ENCODE data around the gene RIOK3. TPM values are rescaled to one million over a fixed set of nuclear protein-coding genes. Genes with fewer than 3 reads are reported as not detected.

Gene RIOK3
- total RNA-seq, 1 experiment from 2014 or later, result 19.4 TPM

DNA sequence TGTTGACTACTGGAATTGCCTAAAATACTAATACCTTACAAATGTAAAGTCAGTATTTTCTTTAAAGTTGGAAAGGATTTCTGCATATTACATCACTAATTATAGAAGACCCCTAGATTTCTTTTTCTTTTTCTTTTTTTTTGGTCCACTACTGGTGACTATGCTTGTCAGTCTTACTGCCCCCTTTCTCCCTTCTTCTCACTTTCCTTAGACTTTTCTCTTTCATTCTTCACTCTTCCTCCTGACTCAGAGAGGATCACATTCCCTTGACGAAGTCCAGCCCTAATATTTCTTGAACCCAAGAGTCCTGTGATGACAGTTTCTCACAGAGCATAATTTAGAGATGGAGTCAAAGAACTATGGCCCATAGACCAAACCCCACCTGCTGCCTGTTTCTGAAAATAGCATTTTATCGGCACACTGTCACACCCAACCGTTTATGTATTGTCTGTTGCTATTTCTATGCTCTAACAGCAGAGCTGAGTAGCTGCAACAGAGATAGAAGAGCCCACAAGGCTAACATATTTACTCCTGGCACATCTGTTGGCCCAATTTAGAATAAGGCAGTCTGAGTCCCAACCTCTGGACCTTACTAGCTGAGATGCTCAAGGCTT is 40.6 kb upstream of the RIOK3 start:
- no peak overlapping the region for H3K27ac Mint-ChIP-seq
- ChIA-PET CTCF (interaction anchor here (0.9 to 1.5 kb wide), 22 partner anchors 9 to 614 kb away, joined by 3 to 12 read pairs (median 4); no protein-coding TSS in a partner anchor), POLR2A (no interaction called here)
- ATAC-seq (no peak), DNase-seq (ENCODE audit: low spot score) (no peak)
- H3K4me1 Mint-ChIP-seq, result no peaks in the 10 kb centered on the region
- no peaks in the 10 kb centered on the region for H3K36me3 Mint-ChIP-seq
- no peaks in the 10 kb centered on the region for H3K9me3 Mint-ChIP-seq
- TF ChIP-seq OVOL2 (CRISPR knock-in tag; IDR thresholded peaks at IDR 0.05; ENCODE audit: borderline replicate concordance) (no peak), TEAD1 (CRISPR knock-in tag; IDR thresholded peaks at IDR 0.05) (no peak), ZNF232 (CRISPR knock-in tag; IDR thresholded peaks at IDR 0.05) (no peak), ELF4 (CRISPR knock-in tag; IDR thresholded peaks at IDR 0.05; ENCODE audit: low read depth) (no peak), KAT7 (CRISPR knock-in tag; IDR thresholded peaks at IDR 0.05; ENCODE audit: borderline replicate concordance) (no peak), SOX15 (CRISPR knock-in tag; IDR thresholded peaks at IDR 0.05) (no peak)
- TF ChIP-seq, protein P1, sequence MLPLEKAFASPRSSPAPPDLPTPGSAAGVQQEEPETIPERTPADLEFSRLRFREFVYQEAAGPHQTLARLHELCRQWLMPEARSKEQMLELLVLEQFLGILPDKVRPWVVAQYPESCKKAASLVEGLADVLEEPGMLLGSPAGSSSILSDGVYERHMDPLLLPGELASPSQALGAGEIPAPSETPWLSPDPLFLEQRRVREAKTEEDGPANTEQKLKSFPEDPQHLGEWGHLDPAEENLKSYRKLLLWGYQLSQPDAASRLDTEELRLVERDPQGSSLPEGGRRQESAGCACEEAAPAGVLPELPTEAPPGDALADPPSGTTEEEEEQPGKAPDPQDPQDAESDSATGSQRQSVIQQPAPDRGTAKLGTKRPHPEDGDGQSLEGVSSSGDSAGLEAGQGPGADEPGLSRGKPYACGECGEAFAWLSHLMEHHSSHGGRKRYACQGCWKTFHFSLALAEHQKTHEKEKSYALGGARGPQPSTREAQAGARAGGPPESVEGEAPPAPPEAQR (CRISPR knock-in tag; IDR thresholded peaks at IDR 0.05), result no peak
- TF ChIP-seq, protein P2, sequence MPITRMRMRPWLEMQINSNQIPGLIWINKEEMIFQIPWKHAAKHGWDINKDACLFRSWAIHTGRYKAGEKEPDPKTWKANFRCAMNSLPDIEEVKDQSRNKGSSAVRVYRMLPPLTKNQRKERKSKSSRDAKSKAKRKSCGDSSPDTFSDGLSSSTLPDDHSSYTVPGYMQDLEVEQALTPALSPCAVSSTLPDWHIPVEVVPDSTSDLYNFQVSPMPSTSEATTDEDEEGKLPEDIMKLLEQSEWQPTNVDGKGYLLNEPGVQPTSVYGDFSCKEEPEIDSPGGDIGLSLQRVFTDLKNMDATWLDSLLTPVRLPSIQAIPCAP (CRISPR knock-in tag; IDR thresholded peaks at IDR 0.05), result no peak
- TF ChIP-seq, protein P3, sequence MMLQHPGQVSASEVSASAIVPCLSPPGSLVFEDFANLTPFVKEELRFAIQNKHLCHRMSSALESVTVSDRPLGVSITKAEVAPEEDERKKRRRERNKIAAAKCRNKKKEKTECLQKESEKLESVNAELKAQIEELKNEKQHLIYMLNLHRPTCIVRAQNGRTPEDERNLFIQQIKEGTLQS (CRISPR knock-in tag; conservative IDR thresholded peaks at IDR 0.05), result no peak
- H3K4me3 Mint-ChIP-seq, result no peak overlapping the region
- H3K27me3 Mint-ChIP-seq (ENCODE audit: low read depth), result no peaks in the 10 kb centered on the region

DNA sequence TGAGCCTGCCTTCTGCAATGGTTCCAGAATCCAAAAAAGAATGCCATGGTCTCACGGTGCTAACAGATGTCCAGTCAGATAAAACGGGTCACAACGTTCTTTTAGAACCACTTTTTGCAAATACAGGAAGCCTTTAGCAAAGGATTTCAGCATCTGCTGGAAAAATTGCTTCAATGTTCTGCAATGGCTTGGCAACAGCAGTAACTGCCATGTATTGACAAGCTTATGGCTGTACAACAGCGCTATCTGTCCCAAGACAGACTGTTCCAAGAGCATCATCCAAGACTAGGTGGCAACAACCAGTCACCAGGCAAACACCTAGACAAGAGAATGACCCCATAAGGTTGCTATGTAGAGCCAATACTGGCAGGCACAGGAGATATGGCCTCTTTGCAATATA is 37.6 kb upstream of the RIOK3 start:
- DNase-seq (ENCODE audit: low spot score) (no peak), ATAC-seq (no peak)
- no peak overlapping the region for H3K4me3 Mint-ChIP-seq
- H3K27me3 Mint-ChIP-seq (ENCODE audit: low read depth), result no peaks in the 10 kb centered on the region
- H3K4me1 Mint-ChIP-seq, result no peaks in the 10 kb centered on the region
- CTCF ChIA-PET, result interaction anchor here (1.5 kb wide), 1 partner anchor 361 kb away, joined by 3 read pairs; no protein-coding TSS in a partner anchor
- TF ChIP-seq FOXK1 (CRISPR knock-in tag; IDR thresholded peaks at IDR 0.05), result no peak
- TF ChIP-seq ETV6 (CRISPR knock-in tag; IDR thresholded peaks at IDR 0.05), result no peak
- TF ChIP-seq, protein P4, sequence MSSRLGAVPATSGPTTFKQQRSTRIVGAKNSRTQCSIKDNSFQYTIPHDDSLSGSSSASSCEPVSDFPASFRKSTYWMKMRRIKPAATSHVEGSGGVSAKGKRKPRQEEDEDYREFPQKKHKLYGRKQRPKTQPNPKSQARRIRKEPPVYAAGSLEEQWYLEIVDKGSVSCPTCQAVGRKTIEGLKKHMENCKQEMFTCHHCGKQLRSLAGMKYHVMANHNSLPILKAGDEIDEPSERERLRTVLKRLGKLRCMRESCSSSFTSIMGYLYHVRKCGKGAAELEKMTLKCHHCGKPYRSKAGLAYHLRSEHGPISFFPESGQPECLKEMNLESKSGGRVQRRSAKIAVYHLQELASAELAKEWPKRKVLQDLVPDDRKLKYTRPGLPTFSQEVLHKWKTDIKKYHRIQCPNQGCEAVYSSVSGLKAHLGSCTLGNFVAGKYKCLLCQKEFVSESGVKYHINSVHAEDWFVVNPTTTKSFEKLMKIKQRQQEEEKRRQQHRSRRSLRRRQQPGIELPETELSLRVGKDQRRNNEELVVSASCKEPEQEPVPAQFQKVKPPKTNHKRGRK (CRISPR knock-in tag; IDR thresholded peaks at IDR 0.05; ENCODE audit: borderline replicate concordance), result no peak
- no peak for TF ChIP-seq NFATC4 (CRISPR knock-in tag; IDR thresholded peaks at IDR 0.05)
- no peak for TF ChIP-seq JUN (CRISPR knock-in tag; IDR thresholded peaks at IDR 0.05)
- TF ChIP-seq, protein P5, sequence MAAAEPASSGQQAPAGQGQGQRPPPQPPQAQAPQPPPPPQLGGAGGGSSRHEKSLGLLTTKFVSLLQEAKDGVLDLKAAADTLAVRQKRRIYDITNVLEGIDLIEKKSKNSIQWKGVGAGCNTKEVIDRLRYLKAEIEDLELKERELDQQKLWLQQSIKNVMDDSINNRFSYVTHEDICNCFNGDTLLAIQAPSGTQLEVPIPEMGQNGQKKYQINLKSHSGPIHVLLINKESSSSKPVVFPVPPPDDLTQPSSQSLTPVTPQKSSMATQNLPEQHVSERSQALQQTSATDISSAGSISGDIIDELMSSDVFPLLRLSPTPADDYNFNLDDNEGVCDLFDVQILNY (CRISPR knock-in tag; IDR thresholded peaks at IDR 0.05), result no peak
- TF ChIP-seq NR2C2 (CRISPR knock-in tag; IDR thresholded peaks at IDR 0.05), result no peak
- TF ChIP-seq, protein P3 (CRISPR knock-in tag; conservative IDR thresholded peaks at IDR 0.05), result no peak
- no peaks in the 10 kb centered on the region for H3K9me3 Mint-ChIP-seq
- POLR2A ChIA-PET, result no interaction called here
- H3K27ac Mint-ChIP-seq, result no peak overlapping the region
- H3K36me3 Mint-ChIP-seq, result no peaks in the 10 kb centered on the region

DNA sequence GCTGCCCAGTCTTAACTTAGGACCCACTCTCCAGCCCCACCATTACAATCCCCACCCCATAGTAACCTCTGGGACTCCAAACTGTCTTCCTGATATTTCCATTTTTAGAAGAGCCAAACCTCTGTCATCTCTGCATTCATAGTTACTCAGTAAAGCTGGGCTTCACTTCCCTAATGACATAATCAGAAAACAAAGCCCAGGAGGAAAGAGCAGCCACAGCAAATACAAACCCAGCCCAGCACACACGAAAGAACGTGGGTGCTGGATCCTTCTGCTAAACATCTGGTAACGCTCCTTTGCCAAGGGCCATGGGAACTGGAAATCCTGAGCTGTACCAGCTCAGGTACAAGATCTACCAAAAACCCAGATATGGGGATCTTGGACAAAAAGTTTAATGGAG is 36.8 kb upstream of the RIOK3 start:
- no peaks in the 10 kb centered on the region for H3K36me3 Mint-ChIP-seq
- no peaks in the 10 kb centered on the region for H3K27me3 Mint-ChIP-seq (ENCODE audit: low read depth)
- H3K4me3 Mint-ChIP-seq, result no peak overlapping the region
- ChIA-PET POLR2A (no interaction called here), CTCF (interaction anchor here (1.3 to 1.5 kb wide), 2 partner anchors 37 to 362 kb away, joined by 3 read pairs; no protein-coding TSS in a partner anchor)
- ATAC-seq, result no peak
- H3K27ac Mint-ChIP-seq, result no peak overlapping the region
- no peaks in the 10 kb centered on the region for H3K9me3 Mint-ChIP-seq
- no peaks in the 10 kb centered on the region for H3K4me1 Mint-ChIP-seq
- no peak for DNase-seq (ENCODE audit: low spot score)
- no peak for TF ChIP-seq GABPB1 (CRISPR knock-in tag; IDR thresholded peaks at IDR 0.05)
- TF ChIP-seq, protein P6, sequence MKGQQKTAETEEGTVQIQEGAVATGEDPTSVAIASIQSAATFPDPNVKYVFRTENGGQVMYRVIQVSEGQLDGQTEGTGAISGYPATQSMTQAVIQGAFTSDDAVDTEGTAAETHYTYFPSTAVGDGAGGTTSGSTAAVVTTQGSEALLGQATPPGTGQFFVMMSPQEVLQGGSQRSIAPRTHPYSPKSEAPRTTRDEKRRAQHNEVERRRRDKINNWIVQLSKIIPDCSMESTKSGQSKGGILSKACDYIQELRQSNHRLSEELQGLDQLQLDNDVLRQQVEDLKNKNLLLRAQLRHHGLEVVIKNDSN (CRISPR knock-in tag; IDR thresholded peaks at IDR 0.05), result no peak
- TF ChIP-seq TEAD1 (CRISPR knock-in tag; IDR thresholded peaks at IDR 0.05), result no peak
- TF ChIP-seq, protein P7, sequence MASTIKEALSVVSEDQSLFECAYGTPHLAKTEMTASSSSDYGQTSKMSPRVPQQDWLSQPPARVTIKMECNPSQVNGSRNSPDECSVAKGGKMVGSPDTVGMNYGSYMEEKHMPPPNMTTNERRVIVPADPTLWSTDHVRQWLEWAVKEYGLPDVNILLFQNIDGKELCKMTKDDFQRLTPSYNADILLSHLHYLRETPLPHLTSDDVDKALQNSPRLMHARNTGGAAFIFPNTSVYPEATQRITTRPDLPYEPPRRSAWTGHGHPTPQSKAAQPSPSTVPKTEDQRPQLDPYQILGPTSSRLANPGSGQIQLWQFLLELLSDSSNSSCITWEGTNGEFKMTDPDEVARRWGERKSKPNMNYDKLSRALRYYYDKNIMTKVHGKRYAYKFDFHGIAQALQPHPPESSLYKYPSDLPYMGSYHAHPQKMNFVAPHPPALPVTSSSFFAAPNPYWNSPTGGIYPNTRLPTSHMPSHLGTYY (CRISPR knock-in tag; IDR thresholded peaks at IDR 0.05), result no peak
- TF ChIP-seq CREM (CRISPR knock-in tag; IDR thresholded peaks at IDR 0.05), result no peak
- TF ChIP-seq, protein P8, sequence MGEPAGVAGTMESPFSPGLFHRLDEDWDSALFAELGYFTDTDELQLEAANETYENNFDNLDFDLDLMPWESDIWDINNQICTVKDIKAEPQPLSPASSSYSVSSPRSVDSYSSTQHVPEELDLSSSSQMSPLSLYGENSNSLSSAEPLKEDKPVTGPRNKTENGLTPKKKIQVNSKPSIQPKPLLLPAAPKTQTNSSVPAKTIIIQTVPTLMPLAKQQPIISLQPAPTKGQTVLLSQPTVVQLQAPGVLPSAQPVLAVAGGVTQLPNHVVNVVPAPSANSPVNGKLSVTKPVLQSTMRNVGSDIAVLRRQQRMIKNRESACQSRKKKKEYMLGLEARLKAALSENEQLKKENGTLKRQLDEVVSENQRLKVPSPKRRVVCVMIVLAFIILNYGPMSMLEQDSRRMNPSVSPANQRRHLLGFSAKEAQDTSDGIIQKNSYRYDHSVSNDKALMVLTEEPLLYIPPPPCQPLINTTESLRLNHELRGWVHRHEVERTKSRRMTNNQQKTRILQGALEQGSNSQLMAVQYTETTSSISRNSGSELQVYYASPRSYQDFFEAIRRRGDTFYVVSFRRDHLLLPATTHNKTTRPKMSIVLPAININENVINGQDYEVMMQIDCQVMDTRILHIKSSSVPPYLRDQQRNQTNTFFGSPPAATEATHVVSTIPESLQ (CRISPR knock-in tag; IDR thresholded peaks at IDR 0.05), result no peak
- TF ChIP-seq ATF1 (CRISPR knock-in tag; IDR thresholded peaks at IDR 0.05), result no peak
